ENCODE results near the gene PCSK6. TPM values are rescaled to one million over a fixed set of nuclear protein-coding genes. Genes with fewer than 3 reads are reported as not detected.

The PCSK6 gene
- total and polyA plus RNA-seq, 2 experiments from 2014 or later: 0.38 TPM; not detected in 1

- no peaks in the 10 kb centered on the region for H3K79me2 ChIP-seq (ENCODE audit: insufficient read depth)
- no peak overlapping the region for H3K4me2 ChIP-seq (ENCODE audit: unreplicated experiment)
- no peak for DNase-seq
- H3K27me3 ChIP-seq (replicated peaks; ENCODE audit: insufficient read depth): peaks cover 6% of the 10 kb centered on the region; the same call in 1 of the 2 replicates
- peaks cover 25% of the 10 kb centered on the region for H3F3A ChIP-seq (ENCODE audit: insufficient read depth)
- H3K36me3 ChIP-seq (ENCODE audit: low read depth): no peaks in the 10 kb centered on the region
- H4K20me1 ChIP-seq (ENCODE audit: insufficient read depth): no peaks in the 10 kb centered on the region
- H3K9ac ChIP-seq: no peak overlapping the region
- TF ChIP-seq EZH2 (IDR thresholded peaks at IDR 0.05; ENCODE audit: insufficient read depth, poor library complexity, severe bottlenecking) (no peak), EZH2phosphoT487 (IDR thresholded peaks at IDR 0.05; ENCODE audit: insufficient read depth, low read depth) (no peak)
- no peak overlapping the region for H3K27ac ChIP-seq
- peaks cover 26% of the 10 kb centered on the region for H3K4me1 ChIP-seq (ENCODE audit: insufficient read depth)
- H3K9me2 ChIP-seq (ENCODE audit: insufficient read depth): no peaks in the 10 kb centered on the region
- H3K4me3 ChIP-seq: no peak overlapping the region
- WGBS, 2 experiments (ENCODE audit: low coverage in 1 of 2, low lambda C conversion rate in 2 of 2, missing lambda C conversion rate in 2 of 2): 89 to 91% methylated on average over 12 of the region's 12 CpGs
- no peak overlapping the region for H2AFZ ChIP-seq
- H3K9me3 ChIP-seq (ENCODE audit: low read depth): no peaks in the 10 kb centered on the region
- in situ Hi-C loops (cut with MboI): no loop called here
Observed at GRCh38 chr15:101437209-101437608, 52.3 kb downstream of the PCSK6 start.

DNA sequence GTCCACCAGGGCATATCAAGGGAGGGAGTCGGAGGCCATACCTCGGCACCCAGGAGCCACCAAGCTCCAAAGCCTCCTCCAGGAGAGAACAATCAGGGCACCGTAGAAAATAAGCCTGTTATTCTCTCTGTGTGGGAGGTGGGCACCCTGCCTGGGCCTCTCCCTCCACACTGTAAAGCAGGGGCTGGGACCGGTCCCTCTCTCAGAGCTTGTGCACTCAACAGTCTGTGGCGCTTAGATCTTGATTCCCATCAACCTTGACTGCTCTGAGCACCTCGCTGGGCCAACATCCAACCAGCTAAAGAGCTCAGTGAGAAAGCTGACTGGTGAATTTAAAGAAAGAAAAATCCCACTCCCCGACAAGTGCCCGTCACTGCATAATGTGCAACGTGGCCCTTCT is 53.0 kb downstream of the PCSK6 start:
- no peaks in the 10 kb centered on the region for H3K9me3 ChIP-seq (ENCODE audit: low read depth)
- no peaks in the 10 kb centered on the region for H4K20me1 ChIP-seq (ENCODE audit: insufficient read depth)
- H3K4me3 ChIP-seq: no peak overlapping the region
- in situ Hi-C loops (cut with MboI): no loop called here
- H3K79me2 ChIP-seq (ENCODE audit: insufficient read depth): no peaks in the 10 kb centered on the region
- no peak overlapping the region for H2AFZ ChIP-seq
- DNase-seq: no peak
- 79 to 85% methylated on average over 9 of the region's 9 CpGs for WGBS, 2 experiments (ENCODE audit: low coverage in 1 of 2, low lambda C conversion rate in 2 of 2, missing lambda C conversion rate in 2 of 2)
- H3K4me2 ChIP-seq (ENCODE audit: unreplicated experiment): no peak overlapping the region
- no peaks in the 10 kb centered on the region for H3K36me3 ChIP-seq (ENCODE audit: low read depth)
- H3K27ac ChIP-seq: no peak overlapping the region
- TF ChIP-seq EZH2 (IDR thresholded peaks at IDR 0.05; ENCODE audit: insufficient read depth, poor library complexity, severe bottlenecking) (no peak), EZH2phosphoT487 (IDR thresholded peaks at IDR 0.05; ENCODE audit: insufficient read depth, low read depth) (no peak)
- no peaks in the 10 kb centered on the region for H3K9me2 ChIP-seq (ENCODE audit: insufficient read depth)
- peaks cover 6% of the 10 kb centered on the region; the same call in 1 of the 2 replicates for H3K27me3 ChIP-seq (replicated peaks; ENCODE audit: insufficient read depth)
- H3F3A ChIP-seq (ENCODE audit: insufficient read depth): peaks cover 25% of the 10 kb centered on the region
- H3K9ac ChIP-seq: no peak overlapping the region
- peaks cover 25% of the 10 kb centered on the region for H3K4me1 ChIP-seq (ENCODE audit: insufficient read depth)

DNA sequence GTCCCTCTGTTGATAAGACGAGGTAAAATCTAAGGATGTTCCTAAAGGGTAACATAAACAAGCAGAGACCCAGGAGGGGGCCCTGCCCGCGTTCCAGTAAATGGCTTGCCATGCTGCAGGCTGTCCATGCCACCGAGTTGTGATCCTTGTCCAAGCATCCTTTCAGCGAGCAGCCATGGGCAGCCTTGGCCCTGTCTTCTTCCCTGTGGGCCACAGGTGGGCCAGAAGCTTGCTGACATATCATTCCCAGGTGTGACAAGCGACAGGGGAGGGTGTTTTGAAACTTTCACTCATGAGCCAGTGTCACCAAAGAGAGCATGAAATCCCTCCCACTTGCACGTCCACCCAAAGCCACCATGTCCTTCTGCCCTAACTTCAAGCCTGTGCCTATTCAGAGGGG is 53.7 kb downstream of the PCSK6 start:
- in situ Hi-C loops (cut with MboI): no loop called here

GRCh38 chr15:101434032-101434920 is 55.2 kb downstream of the PCSK6 start:
- H3K9ac ChIP-seq: no peak overlapping the region
- H3K27me3 ChIP-seq (replicated peaks; ENCODE audit: insufficient read depth): peaks cover 6% of the 10 kb centered on the region; the same call in 1 of the 2 replicates
- H3K4me1 ChIP-seq (ENCODE audit: insufficient read depth): peaks cover 4% of the 10 kb centered on the region
- no peaks in the 10 kb centered on the region for H3K9me2 ChIP-seq (ENCODE audit: insufficient read depth)
- in situ Hi-C loops (cut with MboI): no loop called here
- no peaks in the 10 kb centered on the region for H4K20me1 ChIP-seq (ENCODE audit: insufficient read depth)
- no peak overlapping the region for H3K4me2 ChIP-seq (ENCODE audit: unreplicated experiment)
- H3K4me3 ChIP-seq: no peak overlapping the region
- H3K79me2 ChIP-seq (ENCODE audit: insufficient read depth): no peaks in the 10 kb centered on the region
- H3K27ac ChIP-seq: no peak overlapping the region
- H3K36me3 ChIP-seq (ENCODE audit: low read depth): no peaks in the 10 kb centered on the region
- H3F3A ChIP-seq (ENCODE audit: insufficient read depth): peaks cover 13% of the 10 kb centered on the region
- 77 to 81% methylated on average over 21 of the region's 21 CpGs for WGBS, 2 experiments (ENCODE audit: low coverage in 1 of 2, low lambda C conversion rate in 2 of 2, missing lambda C conversion rate in 2 of 2)
- no peaks in the 10 kb centered on the region for H3K9me3 ChIP-seq (ENCODE audit: low read depth)
- DNase-seq: no peak
- TF ChIP-seq EZH2 (IDR thresholded peaks at IDR 0.05; ENCODE audit: insufficient read depth, poor library complexity, severe bottlenecking) (no peak), EZH2phosphoT487 (IDR thresholded peaks at IDR 0.05; ENCODE audit: insufficient read depth, low read depth) (no peak)
- H2AFZ ChIP-seq: no peak overlapping the region

More for the DNA sequence above, 53.7 kb downstream of the PCSK6 start:
- no peak overlapping the region for H2AFZ ChIP-seq
- no peak for DNase-seq
- no peaks in the 10 kb centered on the region for H3K9me3 ChIP-seq (ENCODE audit: low read depth)
- no peaks in the 10 kb centered on the region for H4K20me1 ChIP-seq (ENCODE audit: insufficient read depth)
- no peak overlapping the region for H3K4me3 ChIP-seq
- no peak overlapping the region for H3K4me2 ChIP-seq (ENCODE audit: unreplicated experiment)
- peaks cover 17% of the 10 kb centered on the region for H3K4me1 ChIP-seq (ENCODE audit: insufficient read depth)
- no peak overlapping the region for H3K9ac ChIP-seq
- H3K9me2 ChIP-seq (ENCODE audit: insufficient read depth): no peaks in the 10 kb centered on the region
- H3K27me3 ChIP-seq (replicated peaks; ENCODE audit: insufficient read depth): peaks cover 6% of the 10 kb centered on the region; the same call in 1 of the 2 replicates
- no peaks in the 10 kb centered on the region for H3K36me3 ChIP-seq (ENCODE audit: low read depth)
- no peak overlapping the region for H3K27ac ChIP-seq
- H3F3A ChIP-seq (ENCODE audit: insufficient read depth): peaks cover 25% of the 10 kb centered on the region
- TF ChIP-seq EZH2 (IDR thresholded peaks at IDR 0.05; ENCODE audit: insufficient read depth, poor library complexity, severe bottlenecking) (no peak), EZH2phosphoT487 (IDR thresholded peaks at IDR 0.05; ENCODE audit: insufficient read depth, low read depth) (no peak)
- WGBS, 2 experiments (ENCODE audit: low coverage in 1 of 2, low lambda C conversion rate in 2 of 2, missing lambda C conversion rate in 2 of 2): 61 to 65% methylated on average over 7 of the region's 7 CpGs
- H3K79me2 ChIP-seq (ENCODE audit: insufficient read depth): no peaks in the 10 kb centered on the region
